GM12891 (cell line): Measurements from ENCODE around the gene PSME2.

Experiments
- POLR2A ChIP-seq: IDR thresholded peaks from 2 replicates; pipeline ENCODE4 v1.6.1; 2011; ENCODE audit warnings: low read depth, low read length, control low read depth
- POLR2AphosphoS5 ChIP-seq: IDR thresholded peaks from 2 replicates; pipeline ENCODE4 v1.6.1; 2011; ENCODE audit warnings: low read depth, low read length, control low read depth
- SPI1 ChIP-seq: IDR thresholded peaks from 2 replicates; pipeline ENCODE4 v1.6.1; 2011; ENCODE audit warnings: low read depth, low read length, control low read depth

GRCh38 chr14:24119691-24120090 lies 26.7 kb downstream of the PSME2 start:
- TF ChIP-seq POLR2AphosphoS5 (no peak), POLR2A (no peak), SPI1 (no peak)
